Liver (tissue), 3 donors: Measurements from ENCODE around the gene PACS1.

Source experiments
- ATF3 ChIP-seq: IDR thresholded peaks from 2 replicates; pipeline ENCODE4 v1.6.1; 2016; ENCODE audit warnings: antibody characterized with exemption
- CTCF ChIP-seq: fragments of 150-350 bp; IDR thresholded peaks from 2 replicates; pipeline ENCODE4 v1.5.1; 2017; ENCODE audit warnings: improper control_type of control experiment, low read depth, low read length; ENCODE audit not compliant: missing input control
- FOXA1 ChIP-seq: IDR thresholded peaks from 2 replicates; pipeline ENCODE4 v1.6.1; 2016; ENCODE audit warnings: antibody characterized with exemption
- FOXA2 ChIP-seq: IDR thresholded peaks from 2 replicates; pipeline ENCODE4 v1.6.1; 2016; ENCODE audit warnings: antibody characterized with exemption
- GABPA ChIP-seq, 2 donors: IDR thresholded peaks in 1 of 2; conservative IDR thresholded peaks in 1 of 2; 2 replicates each; pipeline ENCODE4 v1.6.1; 2016; ENCODE audit warnings: antibody characterized with exemption in 2 of 2, mild to moderate bottlenecking in 1 of 2, moderate library complexity in 1 of 2
- JUND ChIP-seq, 2 donors: IDR thresholded peaks; 2 replicates each; pipeline ENCODE4 v1.6.1; 2016; ENCODE audit warnings: antibody characterized with exemption in 2 of 2
- MAX ChIP-seq: IDR thresholded peaks from 2 replicates; pipeline ENCODE4 v1.6.1; 2016; ENCODE audit warnings: antibody characterized with exemption
- REST ChIP-seq: IDR thresholded peaks from 2 replicates; pipeline ENCODE4 v1.6.1; 2016; ENCODE audit warnings: antibody characterized with exemption, mild to moderate bottlenecking
- RXRA ChIP-seq, 2 donors: IDR thresholded peaks; 2 replicates each; pipeline ENCODE4 v1.6.1; 2017 to 2018; ENCODE audit warnings: antibody characterized with exemption in 2 of 2, mild to moderate bottlenecking in 1 of 2
- TAF1 ChIP-seq: conservative IDR thresholded peaks from 2 replicates; pipeline ENCODE4 v1.6.1; 2016; ENCODE audit warnings: antibody characterized with exemption, mild to moderate bottlenecking
- donor health status: healthy.
- donor health status: healthy.

GRCh38 chr11:66278363-66279091, 208.5 kb downstream of the PACS1 start:
- no peak for TF ChIP-seq CTCF
- no peak for TF ChIP-seq JUND (IDR thresholded peaks at IDR 0.05)
- no peak for TF ChIP-seq REST
- no peak for TF ChIP-seq TAF1
- TF ChIP-seq RXRA (IDR thresholded peaks at IDR 0.05), result no peak
- no peak for TF ChIP-seq MAX
- no peak for TF ChIP-seq FOXA2
- no peak for TF ChIP-seq FOXA1
- TF ChIP-seq GABPA (IDR thresholded peaks at IDR 0.05 in 1 of 2, conservative IDR thresholded peaks at IDR 0.05 in 1 of 2), result no peak
- TF ChIP-seq ATF3, result no peak
